H9 (cell line): ENCODE measurements around the gene FYN. TPM values are rescaled to one million over a fixed set of nuclear protein-coding genes. Genes with fewer than 3 reads are reported as not detected.
"Not testable (repeated sequence)": the region's sequence is repeated elsewhere in the genome, so short reads cannot be mapped to it uniquely, and the experiment has no call there.

Experiments used
- DNase-seq: peaks from one replicate; pipeline ENCODE4 v3.0.0-alpha.2; 2017
- H2AFZ ChIP-seq: one replicate; pipeline ENCODE4 v1.6.1; 2013; ENCODE audit warnings: mild to moderate bottlenecking, low read length, control low read depth, moderate library complexity
- H2AK5ac ChIP-seq: 2 replicates; pipeline ENCODE4 v1.6.1; 2013; ENCODE audit warnings: low read length, control low read depth, mixed read lengths; ENCODE audit not compliant: insufficient read length
- H2BK120ac ChIP-seq: one replicate; pipeline ENCODE4 v1.6.1; 2013; ENCODE audit warnings: low read depth, mild to moderate bottlenecking, low read length, control low read depth, inconsistent platforms; ENCODE audit not compliant: poor library complexity, severe bottlenecking
- H2BK12ac ChIP-seq: 2 replicates; pipeline ENCODE4 v1.6.1; 2013; ENCODE audit warnings: low read length, control low read depth, mixed read lengths, low read depth; ENCODE audit not compliant: insufficient read length
- H2BK15ac ChIP-seq: 2 replicates; pipeline ENCODE4 v1.6.1; 2013; ENCODE audit warnings: low read depth, low read length, control low read depth
- H2BK20ac ChIP-seq: one replicate; pipeline ENCODE4 v1.6.1; 2013; ENCODE audit warnings: low read depth, mild to moderate bottlenecking, low read length, control low read depth, inconsistent platforms; ENCODE audit not compliant: poor library complexity, severe bottlenecking
- H2BK5ac ChIP-seq: 2 replicates; pipeline ENCODE4 v1.6.1; 2013; ENCODE audit warnings: low read length, control low read depth, mixed read lengths; ENCODE audit not compliant: insufficient read length
- H3K14ac ChIP-seq: 2 replicates; pipeline ENCODE4 v1.6.1; 2013; ENCODE audit warnings: low read length, control low read depth; ENCODE audit not compliant: insufficient read depth
- H3K18ac ChIP-seq: 2 replicates; pipeline ENCODE4 v1.6.1; 2013; ENCODE audit warnings: low read depth, mild to moderate bottlenecking, mixed read lengths, low read length, control low read depth; ENCODE audit not compliant: insufficient read length
- H3K23ac ChIP-seq: 2 replicates; pipeline ENCODE4 v1.6.1; 2013; ENCODE audit warnings: low read length, control low read depth, mixed read lengths, low read depth; ENCODE audit not compliant: insufficient read length
- H3K23me2 ChIP-seq: 2 replicates; pipeline ENCODE4 v1.6.1; 2013; ENCODE audit warnings: low read depth, mild to moderate bottlenecking, mixed read lengths, low read length, control low read depth; ENCODE audit not compliant: insufficient read length, poor library complexity, severe bottlenecking
- H3K27ac ChIP-seq: 2 replicates; pipeline ENCODE4 v1.5.1; 2013; ENCODE audit warnings: low read length, control low read depth, mixed read lengths, low read depth; ENCODE audit not compliant: insufficient read length
- H3K27me3 ChIP-seq: 2 replicates; pipeline ENCODE4 v1.6.1; 2013; ENCODE audit warnings: low read length, control low read depth, inconsistent platforms; ENCODE audit not compliant: insufficient read depth
- H3K4ac ChIP-seq: 2 replicates; pipeline ENCODE4 v1.6.1; 2013; ENCODE audit warnings: low read depth, mild to moderate bottlenecking, control low read depth, inconsistent platforms, low read length, moderate library complexity
- H3K4me1 ChIP-seq: 2 replicates; pipeline ENCODE4 v1.6.1; 2013; ENCODE audit warnings: low read length, control low read depth, inconsistent platforms; ENCODE audit not compliant: insufficient read depth
- H3K4me2 ChIP-seq: 2 replicates; pipeline ENCODE4 v1.6.1; 2013; ENCODE audit warnings: low read length, control low read depth, mixed read lengths; ENCODE audit not compliant: insufficient read length, insufficient read depth
- H3K56ac ChIP-seq: 2 replicates; pipeline ENCODE4 v1.6.1; 2013; ENCODE audit warnings: low read depth, mild to moderate bottlenecking, mixed read lengths, low read length, control low read depth; ENCODE audit not compliant: insufficient read length
- H3K79me1 ChIP-seq: 2 replicates; pipeline ENCODE4 v1.6.1; 2013; ENCODE audit warnings: low read depth, mild to moderate bottlenecking, moderate library complexity, low read length, control low read depth, inconsistent platforms; ENCODE audit not compliant: insufficient read depth, poor library complexity, severe bottlenecking
- H3K79me2 ChIP-seq: 2 replicates; pipeline ENCODE4 v1.6.1; 2013; ENCODE audit warnings: low read length, control low read depth, inconsistent platforms; ENCODE audit not compliant: insufficient read depth
- H3K9ac ChIP-seq: 2 replicates; pipeline ENCODE4 v1.6.1; 2013; ENCODE audit warnings: low read length, control low read depth, mixed read lengths; ENCODE audit not compliant: insufficient read length; ENCODE audit errors: extremely low read depth
- H3K9me3 ChIP-seq: one replicate; pipeline ENCODE4 v1.6.1; 2013; ENCODE audit warnings: low read depth, low read length, inconsistent platforms; ENCODE audit not compliant: control insufficient read depth
- H3T11ph ChIP-seq: one replicate; pipeline ENCODE4 v1.6.1; 2013; ENCODE audit warnings: mild to moderate bottlenecking, low read length, control low read depth, inconsistent platforms
- H4K20me1 ChIP-seq: one replicate; pipeline ENCODE4 v1.6.1; 2013; ENCODE audit not compliant: control insufficient read depth, insufficient read length, insufficient read depth
- H4K5ac ChIP-seq: 2 replicates; pipeline ENCODE4 v1.6.1; 2013; ENCODE audit warnings: low read depth, mild to moderate bottlenecking, mixed read lengths, low read length, control low read depth; ENCODE audit not compliant: insufficient read length
- H4K8ac ChIP-seq: replicated peaks from 2 replicates; pipeline ENCODE4 v1.6.1; 2013; ENCODE audit warnings: low read length, control low read depth, mixed read lengths, low read depth; ENCODE audit not compliant: insufficient read length
- H4K91ac ChIP-seq: 2 replicates; pipeline ENCODE4 v1.6.1; 2013; ENCODE audit warnings: low read depth, mild to moderate bottlenecking, moderate library complexity, mixed read lengths, low read length, control low read depth; ENCODE audit not compliant: insufficient read length
- H3K27ac Mint-ChIP-seq, 3 experiments: 2 replicates in 2 of 3; 3 replicates in 1 of 3; pipeline ENCODE4 v1.8.0; 2020 to 2021; ENCODE audit warnings: mixed read lengths in 3 of 3, mild to moderate bottlenecking in 1 of 3, moderate library complexity in 1 of 3
- H3K27me3 Mint-ChIP-seq: 2 replicates; pipeline ENCODE4 v1.8.0; 2021; ENCODE audit warnings: low read depth, mild to moderate bottlenecking, moderate library complexity, mixed read lengths
- H3K36me3 Mint-ChIP-seq, 3 experiments: 2 replicates in 2 of 3; 3 replicates in 1 of 3; pipeline ENCODE4 v1.8.0; 2020 to 2021; ENCODE audit warnings: low read depth in 3 of 3, mixed read lengths in 3 of 3; ENCODE audit not compliant: insufficient read depth in 1 of 3
- H3K4me1 Mint-ChIP-seq, 2 experiments: 2 replicates each; pipeline ENCODE4 v1.8.0; 2020; ENCODE audit warnings: mixed read lengths in 2 of 2
- H3K4me3 Mint-ChIP-seq, 2 experiments: 2 replicates in 1 of 2; 3 replicates in 1 of 2; pipeline ENCODE4 v1.8.0; 2020 to 2021; ENCODE audit warnings: mild to moderate bottlenecking in 2 of 2, mixed read lengths in 2 of 2, moderate library complexity in 1 of 2
- H3K9me3 Mint-ChIP-seq, 2 experiments: 2 replicates in 1 of 2; 3 replicates in 1 of 2; pipeline ENCODE4 v1.8.0; 2020; ENCODE audit warnings: mild to moderate bottlenecking in 2 of 2, mixed read lengths in 2 of 2, moderate library complexity in 1 of 2
- CTCF ChIP-seq: fragments of 200-600 bp; sonication (generic); conservative IDR thresholded peaks from 3 replicates; pipeline ENCODE4 v1.8.0; 2021; ENCODE audit warnings: antibody characterized with exemption, mild to moderate bottlenecking
- WGBS: extraction: QIAGEN DNeasy Blood & Tissue Kit; methylation state at CpG from one replicate; pipeline ENCODE4 v1.1.7; 2013; ENCODE audit warnings: missing lambda C conversion rate, low lambda C conversion rate, mixed read lengths; ENCODE audit not compliant: insufficient read length; ENCODE audit errors: extremely low coverage; 5-methylcytosine and 5-hydroxymethylcytosine counted together
- total RNA-seq: library from RNA; stranded (reverse); gene quantifications from 2 replicates; pipeline ENCODE4 v1.2.1, GENCODE V29; 2021

The FYN gene
- total RNA-seq, 1 experiment from 2014 or later, result 64.8 TPM

GRCh38 chr6:111909238-111909637 lies 36.0 kb upstream of the FYN start:
- DNase-seq, result peak; percentile 39
- Histone ChIP-seq H2BK12ac (peak overlapping the region; percentile 69), H3K4me1 (peaks cover 2% of the 10 kb centered on the region; the same call in 1 of the 2 replicates), H3K27me3 (no peaks in the 10 kb centered on the region), H2BK15ac (no peak overlapping the region), H3K9ac (peak overlapping the region; percentile 58), H4K8ac (no peak overlapping the region), H3K23me2 (no peaks in the 10 kb centered on the region), H3K23ac (no peak overlapping the region), H3K4ac (no peak overlapping the region), H2BK20ac (no peak overlapping the region), H3K56ac (no peak overlapping the region), H3K79me1 (no peaks in the 10 kb centered on the region), H2AK5ac (peak overlapping the region; percentile 91), H2BK5ac (no peak overlapping the region), H3K14ac (no peak overlapping the region), H3K79me2 (no peaks in the 10 kb centered on the region), H3K27ac (no peak overlapping the region), H2BK120ac (peak overlapping the region; percentile 69), H3K4me2 (peak overlapping the region; percentile 32), H3K9me3 (no peaks in the 10 kb centered on the region), H4K20me1 (no peaks in the 10 kb centered on the region), H4K5ac (peak overlapping the region; percentile 31), H3T11ph (no peak overlapping the region), H2AFZ (no peak overlapping the region), H3K18ac (no peak overlapping the region), H4K91ac (peak overlapping the region; percentile 76)
- no peak for TF ChIP-seq CTCF
- WGBS, result no CpG with 5 or more reads among the region's 3 CpGs
- H3K9me3 Mint-ChIP-seq, result peaks cover 2 to 6% of the 10 kb centered on the region in 2 experiments; a peak in 3 of 5 replicates
- H3K4me3 Mint-ChIP-seq, result peak overlapping the region; percentile 67 to 75
- H3K36me3 Mint-ChIP-seq, result peaks cover 0 to 8% (median 0%) of the 10 kb centered on the region in 3 experiments; a peak in 3 of 7 replicates
- peaks cover 3% of the 10 kb centered on the region; the same call in 1 of the 2 replicates for H3K27me3 Mint-ChIP-seq
- H3K4me1 Mint-ChIP-seq, result peaks cover 16 to 18% of the 10 kb centered on the region in 2 experiments
- H3K27ac Mint-ChIP-seq, result peak overlapping the region; percentile 45 to 74 (median 68); a peak in 6 of 7 replicates

GRCh38 chr6:111908365-111908764 lies 35.1 kb upstream of the FYN start:
- not testable (repeated sequence) for H2BK20ac ChIP-seq, H2BK15ac ChIP-seq, H2BK5ac ChIP-seq, H3K14ac ChIP-seq, H4K91ac ChIP-seq, H2BK120ac ChIP-seq, H2BK12ac ChIP-seq, H4K20me1 ChIP-seq, H3K9me3 ChIP-seq, H3K79me1 ChIP-seq, H3K4me1 ChIP-seq, H3K4me2 ChIP-seq, H3K4ac ChIP-seq, H3K9me3 Mint-ChIP-seq, H3T11ph ChIP-seq, H3K23ac ChIP-seq, H3K23me2 ChIP-seq, H2AK5ac ChIP-seq, DNase-seq, H3K79me2 ChIP-seq, H3K18ac ChIP-seq, H3K36me3 Mint-ChIP-seq, H3K27ac ChIP-seq, H2AFZ ChIP-seq, H3K27me3 ChIP-seq, H4K5ac ChIP-seq, H3K56ac ChIP-seq, H3K27me3 Mint-ChIP-seq, H4K8ac ChIP-seq
- Mint-ChIP-seq H3K27ac (peak overlapping the region in 2 of 3 experiments; percentile 45 to 68; a peak in 4 of 7 replicates), H3K4me3 (peak overlapping the region; percentile 67 to 75), H3K4me1 (peaks cover 15 to 17% of the 10 kb centered on the region in 2 experiments)
- WGBS, result no CpG with 5 or more reads among the region's 17 CpGs
- peak overlapping the region; percentile 50 for H3K9ac ChIP-seq
